ENCODE measurements around the gene CRIM1. TPM values are rescaled to one million over a fixed set of nuclear protein-coding genes. Genes with fewer than 3 reads are reported as not detected.

Gene CRIM1
- total RNA-seq, 2 donors from 2014 or later: 26.7 to 26.9 TPM

GRCh38 chr2:36483290-36483689 is 127.7 kb downstream of the CRIM1 start:
- TF ChIP-seq, protein P1, sequence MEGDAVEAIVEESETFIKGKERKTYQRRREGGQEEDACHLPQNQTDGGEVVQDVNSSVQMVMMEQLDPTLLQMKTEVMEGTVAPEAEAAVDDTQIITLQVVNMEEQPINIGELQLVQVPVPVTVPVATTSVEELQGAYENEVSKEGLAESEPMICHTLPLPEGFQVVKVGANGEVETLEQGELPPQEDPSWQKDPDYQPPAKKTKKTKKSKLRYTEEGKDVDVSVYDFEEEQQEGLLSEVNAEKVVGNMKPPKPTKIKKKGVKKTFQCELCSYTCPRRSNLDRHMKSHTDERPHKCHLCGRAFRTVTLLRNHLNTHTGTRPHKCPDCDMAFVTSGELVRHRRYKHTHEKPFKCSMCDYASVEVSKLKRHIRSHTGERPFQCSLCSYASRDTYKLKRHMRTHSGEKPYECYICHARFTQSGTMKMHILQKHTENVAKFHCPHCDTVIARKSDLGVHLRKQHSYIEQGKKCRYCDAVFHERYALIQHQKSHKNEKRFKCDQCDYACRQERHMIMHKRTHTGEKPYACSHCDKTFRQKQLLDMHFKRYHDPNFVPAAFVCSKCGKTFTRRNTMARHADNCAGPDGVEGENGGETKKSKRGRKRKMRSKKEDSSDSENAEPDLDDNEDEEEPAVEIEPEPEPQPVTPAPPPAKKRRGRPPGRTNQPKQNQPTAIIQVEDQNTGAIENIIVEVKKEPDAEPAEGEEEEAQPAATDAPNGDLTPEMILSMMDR (conservative IDR thresholded peaks at IDR 0.05): no peak
- H3K27me3 Mint-ChIP-seq (ENCODE audit: insufficient read depth): no peaks in the 10 kb centered on the region
- peaks cover 5% of the 10 kb centered on the region for H3K4me1 Mint-ChIP-seq
- peaks cover 53% of the 10 kb centered on the region for H3K36me3 Mint-ChIP-seq (ENCODE audit: low read depth)
- no peak overlapping the region for H3K9ac ChIP-seq (ENCODE audit: extremely low read depth, low read length, poor library complexity, severe bottlenecking)
- no peaks in the 10 kb centered on the region for H3K9me3 Mint-ChIP-seq
- H3K27ac Mint-ChIP-seq: no peak overlapping the region
- H3K27me3 ChIP-seq (ENCODE audit: control insufficient read depth, insufficient read depth, low read length, poor library complexity, severe bottlenecking): no peaks in the 10 kb centered on the region
- H3K4me3 ChIP-seq (ENCODE audit: low read length): no peak overlapping the region
- DNase-seq: no peak
- no peak overlapping the region for H3K27ac ChIP-seq (ENCODE audit: low read depth, low read length)
- 92 to 100% methylated on average over 4 of the region's 4 CpGs for WGBS, 2 experiments (ENCODE audit: insufficient coverage in 1 of 2, insufficient read length in 1 of 2)
- H3K4me3 Mint-ChIP-seq: no peak overlapping the region
- H3K9me3 ChIP-seq (ENCODE audit: control insufficient read depth, low read length): no peaks in the 10 kb centered on the region
- no peaks in the 10 kb centered on the region for H3K4me1 ChIP-seq (ENCODE audit: control insufficient read depth, insufficient read depth, low read length)
- peaks cover 58% of the 10 kb centered on the region for H3K36me3 ChIP-seq (ENCODE audit: control insufficient read depth, insufficient read depth, low read length)

GRCh38 chr2:36484454-36484853 is 128.9 kb downstream of the CRIM1 start:
- no peak overlapping the region for H3K27ac ChIP-seq (ENCODE audit: low read depth, low read length)
- no peaks in the 10 kb centered on the region for H3K27me3 ChIP-seq (ENCODE audit: control insufficient read depth, insufficient read depth, low read length, poor library complexity, severe bottlenecking)
- 94 to 100% methylated on average over 2 to 4 of the region's 4 CpGs for whole genome bisulfite sequencing, 2 experiments (ENCODE audit: insufficient coverage in 1 of 2, insufficient read length in 1 of 2)
- TF ChIP-seq, protein P1 (conservative IDR thresholded peaks at IDR 0.05): no peak
- no peaks in the 10 kb centered on the region for H3K9me3 ChIP-seq (ENCODE audit: control insufficient read depth, low read length)
- Mint-ChIP-seq H3K36me3 (ENCODE audit: low read depth) (peaks cover 42% of the 10 kb centered on the region), H3K4me1 (peaks cover 5% of the 10 kb centered on the region), H3K9me3 (no peaks in the 10 kb centered on the region), H3K4me3 (no peak overlapping the region), H3K27ac (no peak overlapping the region), H3K27me3 (ENCODE audit: insufficient read depth) (no peaks in the 10 kb centered on the region)
- no peak overlapping the region for H3K9ac ChIP-seq (ENCODE audit: extremely low read depth, low read length, poor library complexity, severe bottlenecking)
- no peaks in the 10 kb centered on the region for H3K4me1 ChIP-seq (ENCODE audit: control insufficient read depth, insufficient read depth, low read length)
- no peak for DNase-seq
- peaks cover 47% of the 10 kb centered on the region for H3K36me3 ChIP-seq (ENCODE audit: control insufficient read depth, insufficient read depth, low read length)
- H3K4me3 ChIP-seq (ENCODE audit: low read length): no peak overlapping the region

- H3K9me3 ChIP-seq (ENCODE audit: control insufficient read depth, low read length): no peaks in the 10 kb centered on the region
- Mint-ChIP-seq H3K9me3 (no peaks in the 10 kb centered on the region), H3K27ac (no peak overlapping the region), H3K4me1 (peaks cover 5% of the 10 kb centered on the region), H3K27me3 (ENCODE audit: insufficient read depth) (no peaks in the 10 kb centered on the region), H3K4me3 (no peak overlapping the region), H3K36me3 (ENCODE audit: low read depth) (peaks cover 32% of the 10 kb centered on the region)
- no peak overlapping the region for H3K27ac ChIP-seq (ENCODE audit: low read depth, low read length)
- 87 to 93% methylated on average over 4 of the region's 4 CpGs for WGBS, 2 experiments (ENCODE audit: insufficient coverage in 1 of 2, insufficient read length in 1 of 2)
- H3K9ac ChIP-seq (ENCODE audit: extremely low read depth, low read length, poor library complexity, severe bottlenecking): no peak overlapping the region
- H3K4me3 ChIP-seq (ENCODE audit: low read length): no peak overlapping the region
- TF ChIP-seq, protein P1 (conservative IDR thresholded peaks at IDR 0.05): no peak
- H3K4me1 ChIP-seq (ENCODE audit: control insufficient read depth, insufficient read depth, low read length): no peaks in the 10 kb centered on the region
- H3K27me3 ChIP-seq (ENCODE audit: control insufficient read depth, insufficient read depth, low read length, poor library complexity, severe bottlenecking): no peaks in the 10 kb centered on the region
- no peak for DNase-seq
- H3K36me3 ChIP-seq (ENCODE audit: control insufficient read depth, insufficient read depth, low read length): peaks cover 36% of the 10 kb centered on the region
These were observed 129.9 kb downstream of the CRIM1 start for GRCh38 chr2:36485521-36485920.

Measured in endodermal cell (in vitro differentiated cells).